ENCODE measurements around the gene HPS5. TPM values are rescaled to one million over a fixed set of nuclear protein-coding genes. Genes with fewer than 3 reads are reported as not detected.
A peak's percentile ranks its signal among the peaks of the same experiment; 100 is the strongest.
"Not testable (repeated sequence)": the region's sequence is repeated elsewhere in the genome, so short reads cannot be mapped to it uniquely, and the experiment has no call there.

Gene HPS5
- total RNA-seq, 1 experiment from 2014 or later: 240 TPM

- DNase-seq (ENCODE audit: low read depth, low spot score): peak; percentile 62
- in situ Hi-C loops (cut with HindIII; ENCODE audit: low pct_unique_long_range_greater_than_20kb, low sequenced_read_pairs): no loop called here
These were observed 27.1 kb downstream of the HPS5 start for GRCh38 chr11:18294862-18295261.

DNA sequence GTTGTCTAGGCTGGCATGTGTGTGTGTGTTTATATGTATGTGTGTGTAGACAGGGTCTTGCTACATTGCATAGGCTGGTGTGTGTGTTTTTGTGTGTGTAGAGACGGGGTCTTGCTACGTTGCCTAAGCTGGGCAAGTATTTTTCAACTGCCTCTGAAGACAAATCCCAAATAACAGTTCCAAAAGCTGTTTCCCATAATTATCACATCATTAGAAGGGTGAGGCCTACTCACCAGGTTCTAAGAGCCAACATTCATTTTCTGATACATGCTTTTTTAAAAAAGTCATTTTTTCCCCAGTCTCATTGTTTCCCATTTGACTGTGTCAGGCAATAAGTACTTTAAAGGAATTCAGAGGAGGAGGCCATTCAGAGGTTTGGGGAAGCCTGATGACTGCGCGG, 33.0 kb downstream of the HPS5 start:
- DNase-seq (ENCODE audit: low read depth, low spot score): no peak
- in situ Hi-C loops (cut with HindIII; ENCODE audit: low pct_unique_long_range_greater_than_20kb, low sequenced_read_pairs): no loop called here

GRCh38 chr11:18285841-18286240, 36.1 kb downstream of the HPS5 start:
- in situ Hi-C loops (cut with HindIII; ENCODE audit: low pct_unique_long_range_greater_than_20kb, low sequenced_read_pairs): no loop called here
- no peak for DNase-seq (ENCODE audit: low read depth, low spot score)

DNA sequence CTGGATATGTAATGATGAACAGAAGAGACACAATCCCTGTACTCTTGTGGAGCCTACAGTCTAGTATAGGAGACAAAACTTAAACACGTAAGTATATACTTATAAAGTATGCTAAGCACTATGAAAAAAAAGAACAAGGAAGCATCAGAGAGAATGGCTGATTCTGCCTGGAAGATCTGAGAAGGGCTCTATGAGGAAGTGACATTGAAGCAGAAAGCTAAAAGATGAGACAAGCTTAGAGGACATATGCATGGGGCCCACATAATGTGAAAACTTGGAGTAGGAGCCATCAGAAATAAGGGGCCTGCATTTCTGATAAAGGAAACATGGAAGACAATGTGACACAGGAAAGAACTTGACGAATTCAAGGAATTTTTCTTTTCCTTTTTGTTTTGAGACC, 39.3 kb downstream of the HPS5 start:
- no peak for DNase-seq (ENCODE audit: low read depth, low spot score)
- in situ Hi-C loops (cut with HindIII; ENCODE audit: low pct_unique_long_range_greater_than_20kb, low sequenced_read_pairs): no loop called here

- in situ Hi-C loops (cut with HindIII; ENCODE audit: low pct_unique_long_range_greater_than_20kb, low sequenced_read_pairs): no loop called here
- no peak for DNase-seq (ENCODE audit: low read depth, low spot score)
These were observed 41.4 kb downstream of the HPS5 start for GRCh38 chr11:18280438-18281045.

DNA sequence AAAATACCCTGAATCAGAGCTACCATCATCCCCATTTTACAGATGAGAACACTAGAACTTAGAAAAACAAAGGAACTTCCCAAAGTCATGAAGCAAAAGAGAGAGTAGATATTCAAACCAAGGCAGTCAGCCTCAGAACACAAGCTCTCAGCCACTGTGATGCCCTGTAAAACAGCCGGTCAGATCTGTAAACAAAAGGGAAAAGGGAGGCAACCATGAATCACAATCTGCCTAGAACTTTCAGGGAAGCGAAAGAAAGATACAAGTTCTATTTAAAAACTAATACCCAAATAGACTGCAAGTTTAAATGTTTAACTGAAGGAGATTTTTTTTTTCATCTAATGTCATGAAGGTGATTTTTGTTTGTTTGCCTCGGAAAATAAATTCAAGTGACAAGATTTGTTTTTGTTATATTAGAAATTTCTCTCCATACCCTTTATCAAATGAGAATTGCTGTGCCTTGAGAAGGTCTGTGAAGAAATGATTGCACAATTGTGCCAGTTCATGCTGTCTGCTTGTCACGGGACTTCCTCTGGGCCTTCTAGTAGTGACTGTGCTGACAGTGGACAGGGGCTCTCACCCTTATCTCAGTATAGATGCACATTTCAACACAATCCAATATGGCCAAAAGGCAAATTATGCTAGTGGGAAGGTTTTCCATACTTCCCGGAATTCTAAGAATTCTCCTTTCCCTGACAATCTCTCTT, 44.2 kb downstream of the HPS5 start:
- in situ Hi-C loops (cut with HindIII; ENCODE audit: low pct_unique_long_range_greater_than_20kb, low sequenced_read_pairs): no loop called here
- DNase-seq (ENCODE audit: low read depth, low spot score): no peak

GRCh38 chr11:18271206-18271605, 50.7 kb downstream of the HPS5 start:
- DNase-seq (ENCODE audit: low read depth, low spot score): no peak
- in situ Hi-C loops (cut with HindIII; ENCODE audit: low pct_unique_long_range_greater_than_20kb, low sequenced_read_pairs): no loop called here

DNA sequence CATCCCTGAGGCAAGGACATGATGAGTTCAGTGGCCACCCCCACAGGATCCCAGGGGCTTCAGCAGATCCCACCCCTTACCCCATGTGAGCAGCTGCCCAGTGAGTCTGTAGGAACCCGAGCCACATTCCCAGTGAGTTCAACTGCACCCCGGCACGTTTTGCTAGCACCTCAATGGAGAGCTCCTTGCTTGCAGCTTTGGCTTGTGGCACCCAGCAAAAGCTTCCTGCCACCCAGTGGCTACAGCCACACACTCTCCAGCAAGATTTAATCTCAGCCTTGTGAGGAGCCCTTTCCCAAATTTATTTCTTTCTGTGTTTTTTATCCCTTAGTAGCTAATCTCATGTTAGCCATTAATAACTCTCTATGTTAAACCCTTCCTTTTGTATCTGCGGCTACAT, 51.8 kb downstream of the HPS5 start:
- DNase-seq (ENCODE audit: low read depth, low spot score): no peak
- in situ Hi-C loops (cut with HindIII; ENCODE audit: low pct_unique_long_range_greater_than_20kb, low sequenced_read_pairs): no loop called here

- in situ Hi-C loops (cut with HindIII; ENCODE audit: low pct_unique_long_range_greater_than_20kb, low sequenced_read_pairs): not testable (repeated sequence)
These were observed 52.7 kb downstream of the HPS5 start for GRCh38 chr11:18269252-18269651.

GRCh38 chr11:18267335-18268133, 54.4 kb downstream of the HPS5 start:
- in situ Hi-C loops (cut with HindIII; ENCODE audit: low pct_unique_long_range_greater_than_20kb, low sequenced_read_pairs); DNase-seq (ENCODE audit: low read depth, low spot score): not testable (repeated sequence)

More at GRCh38 chr11:18269252-18269651, 52.7 kb downstream of the HPS5 start:
- DNase-seq (ENCODE audit: low read depth, low spot score): not testable (repeated sequence)

- no peak for DNase-seq (ENCODE audit: low read depth, low spot score)
- in situ Hi-C loops (cut with HindIII; ENCODE audit: low pct_unique_long_range_greater_than_20kb, low sequenced_read_pairs): no loop called here
These were observed 56.0 kb downstream of the HPS5 start, which contains the start of gene SAA1 for GRCh38 chr11:18265949-18266348. Gene SAA1, plus strand, starts transcription at chr11:18266264. Its CDS starts 624 bp downstream, at chr11:18266888.

- in situ Hi-C loops (cut with HindIII; ENCODE audit: low pct_unique_long_range_greater_than_20kb, low sequenced_read_pairs): no loop called here
- DNase-seq (ENCODE audit: low read depth, low spot score): no peak
These were observed 57.0 kb downstream of the HPS5 start for GRCh38 chr11:18264677-18265555.

DNA sequence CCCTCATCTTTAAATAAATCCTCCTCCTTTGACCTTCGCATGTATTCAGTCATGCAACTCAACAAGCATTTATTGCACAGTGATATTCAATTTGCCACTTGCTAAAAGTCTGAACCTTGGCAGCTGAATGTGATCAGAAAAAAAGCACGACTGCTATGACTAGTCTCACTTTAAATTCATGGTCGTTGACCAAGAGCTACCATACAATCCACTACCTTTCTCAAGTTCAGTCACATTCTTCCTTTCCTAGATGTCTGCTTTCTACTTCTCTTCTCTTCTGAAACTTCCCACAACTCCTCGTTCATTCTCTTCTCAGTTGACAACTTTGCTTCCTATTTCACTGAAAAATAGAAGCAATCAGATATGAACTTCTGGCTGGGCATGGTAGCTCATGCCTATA, 57.9 kb downstream of the HPS5 start:
- DNase-seq (ENCODE audit: low read depth, low spot score): no peak
- in situ Hi-C loops (cut with HindIII; ENCODE audit: low pct_unique_long_range_greater_than_20kb, low sequenced_read_pairs): no loop called here

DNA sequence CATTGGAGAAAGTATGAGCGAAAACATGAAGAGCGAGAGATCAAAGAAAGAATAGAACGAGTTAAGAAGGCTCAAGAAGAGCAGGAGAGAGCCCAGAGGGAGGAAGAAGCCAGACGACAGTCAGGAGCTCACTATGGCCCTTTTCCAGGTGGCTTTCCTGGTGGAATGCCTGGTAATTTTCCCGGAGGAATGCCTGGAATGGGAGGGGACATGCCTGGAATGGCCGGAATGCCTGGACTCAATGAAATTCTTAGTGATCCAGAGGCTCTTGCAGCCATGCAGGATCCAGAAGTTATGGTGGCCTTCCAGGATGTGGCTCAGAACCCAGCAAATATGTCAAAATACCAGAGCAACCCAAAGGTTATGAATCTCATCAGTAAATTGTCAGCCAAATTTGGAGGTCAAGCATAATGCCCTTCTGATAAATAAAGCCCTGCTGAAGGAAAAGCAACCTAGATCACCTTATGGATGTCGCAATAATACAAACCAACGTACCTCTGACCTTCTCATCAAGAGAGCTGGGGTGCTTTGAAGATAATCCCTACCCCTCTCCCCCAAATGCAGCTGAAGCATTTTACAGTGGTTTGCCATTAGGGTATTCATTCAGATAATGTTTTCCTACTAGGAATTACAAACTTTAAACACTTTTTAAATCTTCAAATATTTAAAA, 59.1 kb downstream of the HPS5 start:
- DNase-seq (ENCODE audit: low read depth, low spot score); in situ Hi-C loops (cut with HindIII; ENCODE audit: low pct_unique_long_range_greater_than_20kb, low sequenced_read_pairs): not testable (repeated sequence)

DNA sequence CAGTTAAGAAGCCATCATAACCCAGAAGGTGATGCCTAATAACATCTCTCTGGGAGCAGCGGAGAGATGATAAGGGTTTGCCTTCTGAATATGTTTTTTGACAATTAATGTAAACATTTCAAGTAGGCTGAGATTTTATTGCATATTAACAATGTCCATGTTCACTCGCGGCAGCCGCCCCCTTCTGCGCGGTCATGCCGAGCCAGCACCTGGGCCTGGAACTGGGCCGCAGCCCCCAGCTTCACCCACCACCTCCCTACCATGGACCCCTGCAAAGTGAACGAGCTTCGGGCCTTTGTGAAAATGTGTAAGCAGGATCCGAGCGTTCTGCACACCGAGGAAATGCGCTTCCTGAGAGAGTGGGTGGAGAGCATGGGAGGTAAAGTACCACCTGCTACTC, 60.2 kb downstream of the HPS5 start:
- in situ Hi-C loops (cut with HindIII; ENCODE audit: low pct_unique_long_range_greater_than_20kb, low sequenced_read_pairs): no loop called here
- DNase-seq (ENCODE audit: low read depth, low spot score): no peak

- no peak for DNase-seq (ENCODE audit: low read depth, low spot score)
- in situ Hi-C loops (cut with HindIII; ENCODE audit: low pct_unique_long_range_greater_than_20kb, low sequenced_read_pairs): no loop called here
These were observed 62.7 kb downstream of the HPS5 start for GRCh38 chr11:18259259-18259658.

DNA sequence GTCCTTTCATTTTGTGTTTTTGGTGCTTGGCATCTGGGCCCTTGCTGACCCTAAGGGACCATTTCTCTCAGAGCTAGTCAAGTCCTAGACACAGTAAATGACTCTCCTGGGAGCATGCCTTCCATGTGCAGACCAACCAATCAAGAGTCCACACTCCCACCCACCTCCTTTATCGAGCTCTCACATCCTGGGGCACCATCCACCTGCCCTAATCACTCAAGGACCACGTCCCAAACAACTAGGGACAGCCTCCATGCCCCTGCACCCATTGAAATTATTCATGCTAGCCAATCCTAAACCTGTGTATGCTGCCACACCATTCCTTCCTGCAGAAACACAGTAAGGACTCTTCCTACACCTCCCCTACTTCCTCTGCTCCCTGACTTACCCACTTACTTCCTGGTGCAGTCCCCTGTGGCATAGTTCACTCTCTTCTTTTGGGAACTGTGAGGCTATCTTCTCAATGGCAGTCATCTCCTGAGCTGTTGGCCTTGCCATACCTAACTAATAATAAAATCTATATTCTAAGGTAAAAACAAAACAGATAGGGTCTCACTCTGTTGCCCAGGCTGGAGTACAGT, 67.1 kb downstream of the HPS5 start:
- no peak for DNase-seq (ENCODE audit: low read depth, low spot score)

More for the DNA sequence above, 67.1 kb downstream of the HPS5 start:
- in situ Hi-C loops (cut with HindIII; ENCODE audit: low pct_unique_long_range_greater_than_20kb, low sequenced_read_pairs): no loop called here

Measured in SK-MEL-5 (cell line).